Gastrocnemius medialis (tissue), 4 donors: ENCODE data around the gene USP24. TPM values are rescaled to one million over a fixed set of nuclear protein-coding genes. Genes with fewer than 3 reads are reported as not detected.

Experiments
- ATAC-seq, 2 donors: fragments of 150-250 bp; one replicate each; pipeline ENCODE4 v1.9.1; 2016
- DNase-seq, 2 donors: peaks; one replicate each; pipeline ENCODE4 v3.0.0-alpha.2; 2019
- H3K27ac ChIP-seq, 4 donors: fragments of 200-600 bp; sonication (generic); 1 replicate in 1 of 4; 2 replicates in 3 of 4; pipeline ENCODE4 v1.5.1; 2016 to 2018; ENCODE audit warnings: mild to moderate bottlenecking in 2 of 4, moderate library complexity in 1 of 4
- H3K27me3 ChIP-seq, 3 donors: fragments of 200-600 bp; sonication (generic) in 2 of 3; 1 replicate in 1 of 3; 2 replicates in 2 of 3; pipeline versions ENCODE4 v1.5.1 to v1.6.0; 2016 to 2019; ENCODE audit warnings: mild to moderate bottlenecking in 1 of 3, moderate library complexity in 1 of 3
- H3K36me3 ChIP-seq, 2 donors: fragments of 200-600 bp; sonication (generic) in 1 of 2; one replicate each; pipeline ENCODE4 v1.5.1; 2017 to 2018
- H3K4me1 ChIP-seq, 2 donors: fragments of 200-600 bp; sonication (generic) in 1 of 2; one replicate each; pipeline ENCODE4 v1.5.1; 2016 to 2017; ENCODE audit warnings: mild to moderate bottlenecking in 2 of 2
- H3K4me3 ChIP-seq, 4 donors: fragments of 200-600 bp; sonication (generic) in 3 of 4; 1 replicate in 1 of 4; 2 replicates in 3 of 4; pipeline ENCODE4 v1.5.1; 2016 to 2019; ENCODE audit warnings: mild to moderate bottlenecking in 2 of 4
- H3K9me3 ChIP-seq, 3 donors: fragments of 200-600 bp; sonication (generic) in 2 of 3; 1 replicate in 1 of 3; 2 replicates in 2 of 3; pipeline ENCODE4 v1.5.1; 2016 to 2019
- POLR2A ChIP-seq, 2 donors: fragments of 450-650 bp; IDR thresholded peaks; one replicate each; pipeline ENCODE4 v1.6.1; 2017; ENCODE audit warnings: antibody characterized with exemption in 2 of 2, mild to moderate bottlenecking in 2 of 2, moderate library complexity in 2 of 2
- in situ Hi-C, 4 donors: fragments of 200-750 bp; cut with MboI; loops; one replicate each; pipeline versions ENCODE4 v1.15.0 to v1.8.0; 2017; ENCODE audit warnings: low sequenced_read_pairs in 4 of 4
- intact Hi-C: fragments of 100-400 bp; cut with DNase I; formaldehyde crosslinking; loops from one replicate; pipeline ENCODE4 v1.15.1; 2023; ENCODE audit warnings: low total_unique reads
- total RNA-seq, 4 donors: library from RNA; depleted of rRNA; stranded (reverse); fragments of >200 nt; gene quantifications; one replicate each; pipeline versions ENCODE4 v1.1.0 to v1.2.3, GENCODE V29; 2016
- TF ChIP-seq, protein P1 (sequence below), 5 experiments: fragments of 450-650 bp in 3 of 5; fragments of 200-600 bp in 2 of 5; sonication (generic) in 2 of 5; IDR thresholded peaks in 4 of 5; conservative IDR thresholded peaks in 1 of 5; 1 replicate in 4 of 5; 2 replicates in 1 of 5; pipeline ENCODE4 v1.5.1; 2016 to 2019; ENCODE audit warnings: antibody characterized with exemption in 5 of 5, mild to moderate bottlenecking in 3 of 5, moderate library complexity in 3 of 5

USP24 gene
- total RNA-seq, 4 donors from 2014 or later: 77.3 to 102 (median 90.8) TPM

DNA sequence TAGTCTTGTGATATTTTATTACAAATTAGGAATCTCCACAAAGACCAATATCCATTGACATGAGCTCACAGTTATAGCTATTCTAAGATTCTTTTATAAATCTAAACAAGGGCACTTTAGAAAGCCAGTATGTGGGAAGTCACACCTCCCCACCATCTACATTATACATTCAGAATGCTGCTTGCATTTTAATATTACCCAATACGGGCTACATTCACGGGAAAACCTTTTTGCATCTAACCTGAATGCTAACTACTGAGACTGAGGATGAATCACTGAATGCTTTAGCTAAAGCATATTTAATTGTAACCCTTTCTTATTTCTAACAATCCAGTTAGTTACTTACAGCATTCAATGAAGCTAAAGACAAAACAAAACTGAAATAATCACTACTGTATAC, 122.7 kb downstream of the USP24 start:
- intact Hi-C loops (no loop called here), in situ Hi-C loops (no loop called here)
- Histone ChIP-seq H3K4me1 (no peaks in the 10 kb centered on the region), H3K9me3 (no peaks in the 10 kb centered on the region), H3K27ac (no peak overlapping the region), H3K27me3 (no peaks in the 10 kb centered on the region), H3K4me3 (no peak overlapping the region), H3K36me3 (peaks cover 8 to 99% of the 10 kb centered on the region in 2 donors)
- ATAC-seq (no peak), DNase-seq (no peak)
- TF ChIP-seq POLR2A (IDR thresholded peaks at IDR 0.05): no peak
- TF ChIP-seq, protein P1, sequence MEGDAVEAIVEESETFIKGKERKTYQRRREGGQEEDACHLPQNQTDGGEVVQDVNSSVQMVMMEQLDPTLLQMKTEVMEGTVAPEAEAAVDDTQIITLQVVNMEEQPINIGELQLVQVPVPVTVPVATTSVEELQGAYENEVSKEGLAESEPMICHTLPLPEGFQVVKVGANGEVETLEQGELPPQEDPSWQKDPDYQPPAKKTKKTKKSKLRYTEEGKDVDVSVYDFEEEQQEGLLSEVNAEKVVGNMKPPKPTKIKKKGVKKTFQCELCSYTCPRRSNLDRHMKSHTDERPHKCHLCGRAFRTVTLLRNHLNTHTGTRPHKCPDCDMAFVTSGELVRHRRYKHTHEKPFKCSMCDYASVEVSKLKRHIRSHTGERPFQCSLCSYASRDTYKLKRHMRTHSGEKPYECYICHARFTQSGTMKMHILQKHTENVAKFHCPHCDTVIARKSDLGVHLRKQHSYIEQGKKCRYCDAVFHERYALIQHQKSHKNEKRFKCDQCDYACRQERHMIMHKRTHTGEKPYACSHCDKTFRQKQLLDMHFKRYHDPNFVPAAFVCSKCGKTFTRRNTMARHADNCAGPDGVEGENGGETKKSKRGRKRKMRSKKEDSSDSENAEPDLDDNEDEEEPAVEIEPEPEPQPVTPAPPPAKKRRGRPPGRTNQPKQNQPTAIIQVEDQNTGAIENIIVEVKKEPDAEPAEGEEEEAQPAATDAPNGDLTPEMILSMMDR (IDR thresholded peaks at IDR 0.05 in 4 of 5, conservative IDR thresholded peaks at IDR 0.05 in 1 of 5): no peak

DNA sequence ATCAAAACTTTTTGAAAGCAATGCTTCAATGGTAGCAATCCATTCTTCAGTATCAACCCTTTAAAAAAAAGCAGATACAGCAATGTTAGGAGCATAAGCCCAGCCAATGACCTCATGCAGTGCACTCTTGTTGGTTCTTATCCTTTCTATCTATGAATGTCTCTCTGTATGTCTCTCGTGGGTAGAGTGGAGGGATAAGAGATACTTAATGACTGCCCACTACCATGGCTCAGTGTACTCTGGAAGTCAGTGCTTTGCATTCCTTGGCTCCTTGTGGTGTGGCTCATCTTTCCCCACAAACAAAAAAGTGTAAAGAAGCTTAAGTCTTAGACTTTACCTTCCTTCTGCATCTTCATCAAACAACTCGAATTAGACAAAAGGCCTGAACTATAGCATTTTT, 125.5 kb downstream of the USP24 start:
- intact Hi-C loops: no loop called here
- no peak for DNase-seq
- in situ Hi-C loops: no loop called here

DNA sequence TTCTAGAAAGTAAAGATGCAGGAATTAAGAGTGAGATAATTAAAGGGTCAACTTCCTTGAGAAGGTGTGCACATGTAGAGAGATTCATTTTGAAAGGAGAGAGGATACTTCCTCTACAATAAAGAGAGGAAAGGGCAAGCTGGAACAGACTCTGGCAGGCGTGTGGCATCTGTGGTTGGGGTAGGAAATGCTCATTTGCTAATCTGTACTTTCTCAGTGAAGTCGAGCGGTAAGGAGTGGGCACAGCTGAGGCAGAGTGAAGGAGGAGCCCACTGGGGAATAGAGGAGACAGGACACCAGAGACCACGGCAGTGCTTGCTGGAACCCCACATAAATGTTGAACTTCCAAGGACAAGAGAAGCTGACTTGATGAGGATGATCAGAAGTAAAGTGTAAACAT, 126.8 kb downstream of the USP24 start:
- intact Hi-C loops: no loop called here
- TF ChIP-seq POLR2A (IDR thresholded peaks at IDR 0.05): no peak
- TF ChIP-seq, protein P1 (IDR thresholded peaks at IDR 0.05 in 4 of 5, conservative IDR thresholded peaks at IDR 0.05 in 1 of 5): no peak

More for the DNA sequence above, 125.5 kb downstream of the USP24 start:
- Histone ChIP-seq H3K27me3 (no peaks in the 10 kb centered on the region), H3K4me3 (no peak overlapping the region), H3K9me3 (no peaks in the 10 kb centered on the region), H3K4me1 (no peaks in the 10 kb centered on the region), H3K27ac (no peak overlapping the region), H3K36me3 (peaks cover 11 to 99% of the 10 kb centered on the region in 2 donors)
- ATAC-seq: no peak
- TF ChIP-seq, protein P1 (IDR thresholded peaks at IDR 0.05 in 4 of 5, conservative IDR thresholded peaks at IDR 0.05 in 1 of 5): no peak
- no peak for TF ChIP-seq POLR2A (IDR thresholded peaks at IDR 0.05)

DNA sequence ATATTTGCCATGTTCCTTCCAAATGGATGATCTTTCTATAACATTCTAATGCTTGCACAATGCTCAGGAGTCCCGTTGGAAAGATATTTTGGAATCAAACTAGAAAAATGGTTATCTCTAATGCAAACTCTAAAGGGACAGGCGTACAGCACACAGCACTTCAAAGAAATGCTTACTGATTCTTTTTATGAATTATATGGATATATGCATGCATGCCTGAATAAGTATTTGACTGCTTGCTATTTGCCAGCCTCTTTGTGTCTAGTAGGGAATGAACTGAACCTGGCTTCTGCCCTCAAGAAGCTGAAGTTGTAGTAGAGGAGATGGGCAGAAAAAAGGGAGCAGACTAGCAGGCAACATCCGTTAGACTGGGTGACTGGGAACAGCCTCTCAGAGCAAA, 127.7 kb downstream of the USP24 start:
- Histone ChIP-seq H3K4me3 (no peak overlapping the region), H3K27me3 (no peaks in the 10 kb centered on the region), H3K27ac (no peak overlapping the region), H3K9me3 (no peaks in the 10 kb centered on the region), H3K4me1 (no peaks in the 10 kb centered on the region), H3K36me3 (peaks cover 8 to 99% of the 10 kb centered on the region in 2 donors)
- ATAC-seq (no peak), DNase-seq (no peak)
- in situ Hi-C loops: no loop called here
- TF ChIP-seq, protein P1 (IDR thresholded peaks at IDR 0.05 in 4 of 5, conservative IDR thresholded peaks at IDR 0.05 in 1 of 5): no peak
- TF ChIP-seq POLR2A (IDR thresholded peaks at IDR 0.05): no peak
- intact Hi-C loops: no loop called here

More for the DNA sequence above, 126.8 kb downstream of the USP24 start:
- Histone ChIP-seq H3K4me3 (no peak overlapping the region), H3K36me3 (peaks cover 11 to 99% of the 10 kb centered on the region in 2 donors), H3K27ac (no peak overlapping the region), H3K9me3 (no peaks in the 10 kb centered on the region), H3K27me3 (no peaks in the 10 kb centered on the region), H3K4me1 (no peaks in the 10 kb centered on the region)
- DNase-seq (no peak), ATAC-seq (no peak)
- in situ Hi-C loops: no loop called here

DNA sequence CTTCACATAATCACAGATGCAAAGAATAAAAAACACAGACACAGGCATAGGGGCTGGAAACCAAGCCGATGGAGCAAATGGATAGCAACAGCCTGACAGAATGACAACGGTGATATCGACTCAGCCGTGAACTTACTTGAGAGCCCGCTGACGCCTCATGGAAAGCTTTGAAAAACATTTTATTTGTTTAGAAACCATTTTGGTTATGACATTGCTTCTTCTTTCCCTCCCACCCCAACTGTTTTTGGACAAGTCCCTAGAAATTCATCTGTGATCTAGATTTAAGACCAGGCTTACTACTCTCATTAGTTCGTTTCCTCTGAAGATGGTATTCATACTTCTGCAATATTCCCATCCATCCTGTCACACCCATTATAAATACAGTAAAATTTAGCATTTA, 130.9 kb downstream of the USP24 start:
- intact Hi-C loops: no loop called here
- Histone ChIP-seq H3K4me3 (no peak overlapping the region), H3K36me3 (peaks cover 5 to 100% of the 10 kb centered on the region in 2 donors), H3K27me3 (no peaks in the 10 kb centered on the region), H3K9me3 (no peaks in the 10 kb centered on the region), H3K27ac (no peak overlapping the region), H3K4me1 (no peaks in the 10 kb centered on the region)
- in situ Hi-C loops: no loop called here
- ATAC-seq (no peak), DNase-seq (no peak)
- TF ChIP-seq, protein P1 (IDR thresholded peaks at IDR 0.05 in 4 of 5, conservative IDR thresholded peaks at IDR 0.05 in 1 of 5): no peak
- TF ChIP-seq POLR2A (IDR thresholded peaks at IDR 0.05): no peak
